HG02623 (cell line): Measurements from ENCODE around the gene OR51L1.

Source experiments
- ATAC-seq: cut with Tn5 transposase; IDR thresholded peaks from one replicate; pipeline ENCODE4 v1.9.1; 2021; ENCODE audit warnings: moderate library complexity; ENCODE audit not compliant: unreplicated experiment

OR51L1 gene

DNA sequence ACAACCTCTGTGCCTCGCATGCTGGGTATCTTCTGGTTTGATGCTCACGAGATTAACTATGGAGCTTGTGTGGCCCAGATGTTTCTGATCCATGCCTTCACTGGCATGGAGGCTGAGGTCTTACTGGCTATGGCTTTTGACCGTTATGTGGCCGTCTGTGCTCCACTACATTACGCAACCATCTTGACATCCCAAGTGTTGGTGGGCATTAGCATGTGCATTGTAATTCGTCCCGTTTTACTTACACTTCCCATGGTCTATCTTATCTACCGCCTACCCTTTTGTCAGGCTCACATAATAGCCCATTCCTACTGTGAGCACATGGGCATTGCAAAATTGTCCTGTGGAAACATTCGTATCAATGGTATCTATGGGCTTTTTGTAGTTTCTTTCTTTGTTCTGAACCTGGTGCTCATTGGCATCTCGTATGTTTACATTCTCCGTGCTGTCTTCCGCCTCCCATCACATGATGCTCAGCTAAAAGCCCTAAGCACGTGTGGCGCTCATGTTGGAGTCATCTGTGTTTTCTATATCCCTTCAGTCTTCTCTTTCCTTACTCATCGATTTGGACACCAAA, 52.2 kb downstream of the OR51L1 start:
- no peak for ATAC-seq
